Sigmoid colon (tissue), 4 donors: ENCODE data around the gene AADACL4.
A peak's percentile ranks its signal among the peaks of the same experiment; 100 is the strongest.

Experiments
- CTCF ChIP-seq, 4 experiments: fragments of 450-650 bp in 3 of 4; fragments of 200-600 bp in 1 of 4; IDR thresholded peaks; one replicate each; pipeline ENCODE4 v1.5.1; 2016 to 2019; ENCODE audit warnings: antibody characterized with exemption in 4 of 4, mild to moderate bottlenecking in 3 of 4, moderate library complexity in 2 of 4
- EP300 ChIP-seq, 4 donors: sonication (generic); formaldehyde crosslinking; IDR thresholded peaks; one replicate each; pipeline ENCODE4 v1.6.1; 2017; ENCODE audit warnings: antibody characterized with exemption in 4 of 4
- POLR2A ChIP-seq, 2 donors: fragments of 450-650 bp; IDR thresholded peaks; one replicate each; pipeline ENCODE4 v1.6.1; 2016; ENCODE audit warnings: antibody characterized with exemption in 2 of 2, mild to moderate bottlenecking in 2 of 2, moderate library complexity in 2 of 2
- POLR2AphosphoS5 ChIP-seq, 4 donors: sonication (generic); formaldehyde crosslinking; IDR thresholded peaks; one replicate each; pipeline ENCODE4 v1.6.1; 2017; ENCODE audit warnings: antibody characterized with exemption in 4 of 4

DNA sequence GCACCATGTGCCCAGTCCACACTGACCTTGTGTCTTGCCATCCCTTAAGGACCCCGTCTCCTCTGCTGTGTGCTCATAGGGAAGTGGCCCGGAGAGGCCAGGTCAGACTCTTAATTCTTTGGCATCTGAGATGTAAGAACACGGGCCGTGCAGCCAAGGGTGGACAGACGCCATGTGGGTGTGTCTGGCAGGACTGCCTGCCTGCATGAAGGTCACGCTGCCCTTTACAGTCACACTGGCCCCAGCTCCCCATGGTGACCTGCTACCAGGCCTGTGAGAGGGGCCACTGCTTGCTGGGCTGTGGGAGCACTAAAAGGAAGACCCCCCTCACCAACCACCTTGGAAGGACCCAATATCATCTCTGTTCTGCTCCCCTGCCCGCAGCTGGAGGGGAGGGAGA lies 43.5 kb upstream of the AADACL4 start:
- TF ChIP-seq CTCF (IDR thresholded peaks at IDR 0.05) = no peak
- TF ChIP-seq POLR2A (IDR thresholded peaks at IDR 0.05) = no peak
- peak in 2 of 4 donors; percentile 8 to 18 for TF ChIP-seq POLR2AphosphoS5 (IDR thresholded peaks at IDR 0.05)
- TF ChIP-seq EP300 (IDR thresholded peaks at IDR 0.05) = no peak
